ENCODE data around the gene ZNF45.
"Not testable (repeated sequence)": the region's sequence is repeated elsewhere in the genome, so short reads cannot be mapped to it uniquely, and the experiment has no call there.

Gene ZNF45

GRCh38 chr19:43910884-43911283, 24.2 kb downstream of the ZNF45 start:
- DNase-seq (ENCODE audit: low read depth), result no peak

DNA sequence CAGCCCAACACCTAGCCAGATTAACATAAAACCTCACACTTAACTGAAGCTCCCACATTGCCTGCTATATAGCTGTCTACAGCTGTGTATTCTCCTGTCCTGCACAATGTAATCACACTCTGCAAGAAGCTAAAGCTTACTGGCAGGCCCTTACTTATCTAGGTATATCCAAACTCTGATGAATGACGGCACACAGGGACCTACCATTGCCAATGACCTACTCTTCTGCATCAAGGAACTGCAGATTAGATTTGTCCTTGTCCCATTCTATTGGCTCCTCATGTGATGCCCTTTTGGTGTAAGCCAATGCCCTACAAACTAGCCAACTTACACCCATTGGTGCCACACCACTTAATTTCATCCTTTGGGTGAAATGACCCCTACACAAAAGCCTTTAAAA, 26.4 kb downstream of the ZNF45 start:
- no peak for DNase-seq (ENCODE audit: low read depth)

- no peak for DNase-seq (ENCODE audit: low read depth)
Measured at GRCh38 chr19:43906774-43907173, 28.3 kb downstream of the ZNF45 start.

- no peak for DNase-seq (ENCODE audit: low read depth)
Measured at GRCh38 chr19:43905897-43906296, 29.2 kb downstream of the ZNF45 start.

GRCh38 chr19:43902399-43902798, 32.7 kb downstream of the ZNF45 start:
- DNase-seq (ENCODE audit: low read depth), result no peak

GRCh38 chr19:43901395-43902390, 33.4 kb downstream of the ZNF45 start:
- peak; percentile 25 for DNase-seq (ENCODE audit: low read depth)

DNA sequence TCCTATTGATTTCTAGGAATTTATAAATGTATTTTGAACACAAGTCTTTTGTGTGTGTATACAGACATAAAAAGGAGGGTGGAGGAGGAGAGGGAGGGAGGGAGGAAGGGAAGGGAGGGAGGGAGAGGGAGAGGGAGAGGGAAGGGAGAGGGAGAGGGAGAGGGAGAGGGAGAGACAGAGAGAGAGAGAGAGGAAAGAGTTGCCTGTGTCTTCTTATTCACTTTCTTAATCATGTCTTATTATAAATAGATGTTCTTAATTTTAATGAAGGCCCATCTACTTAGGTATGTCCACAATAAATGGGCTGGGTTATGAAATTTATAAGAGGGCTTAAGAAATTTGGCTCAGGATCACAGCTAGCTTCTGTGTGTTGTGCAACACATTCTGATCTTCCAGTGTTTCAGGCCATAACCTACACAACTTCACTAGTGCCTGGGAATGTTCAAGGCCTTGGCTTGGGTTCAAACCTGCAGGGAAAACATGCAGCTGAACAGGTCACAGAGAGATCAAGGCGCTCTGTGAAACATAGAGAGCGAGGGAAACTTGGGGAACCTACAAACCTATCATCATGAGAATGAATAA, 39.3 kb downstream of the ZNF45 start:
- DNase-seq (ENCODE audit: low read depth), result no peak

- DNase-seq (ENCODE audit: low read depth), result no peak
Measured at GRCh38 chr19:43883864-43884263, 51.2 kb downstream of the ZNF45 start, which contains the start of gene ZNF404. Gene ZNF404 (minus strand): TSS chr19:43883964.

DNA sequence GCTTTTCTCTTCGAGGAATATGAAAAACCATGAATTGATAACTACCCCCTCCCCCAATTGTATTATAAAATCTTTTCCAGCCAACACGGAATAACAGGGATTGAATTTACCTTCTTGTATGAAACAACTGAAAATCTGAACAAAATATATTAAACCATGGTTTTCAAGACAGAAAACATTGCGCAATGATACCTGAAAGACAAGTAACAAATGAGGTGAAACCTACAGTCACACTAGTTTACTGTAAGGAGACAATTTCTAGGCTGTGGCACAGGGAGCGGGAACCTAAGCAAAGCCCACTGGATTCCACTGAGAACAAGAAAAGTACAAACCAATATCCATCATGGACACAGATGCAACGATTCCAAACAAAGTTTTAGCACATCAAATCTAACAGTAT, 54.6 kb downstream of the ZNF45 start:
- DNase-seq (ENCODE audit: low read depth), result no peak

DNA sequence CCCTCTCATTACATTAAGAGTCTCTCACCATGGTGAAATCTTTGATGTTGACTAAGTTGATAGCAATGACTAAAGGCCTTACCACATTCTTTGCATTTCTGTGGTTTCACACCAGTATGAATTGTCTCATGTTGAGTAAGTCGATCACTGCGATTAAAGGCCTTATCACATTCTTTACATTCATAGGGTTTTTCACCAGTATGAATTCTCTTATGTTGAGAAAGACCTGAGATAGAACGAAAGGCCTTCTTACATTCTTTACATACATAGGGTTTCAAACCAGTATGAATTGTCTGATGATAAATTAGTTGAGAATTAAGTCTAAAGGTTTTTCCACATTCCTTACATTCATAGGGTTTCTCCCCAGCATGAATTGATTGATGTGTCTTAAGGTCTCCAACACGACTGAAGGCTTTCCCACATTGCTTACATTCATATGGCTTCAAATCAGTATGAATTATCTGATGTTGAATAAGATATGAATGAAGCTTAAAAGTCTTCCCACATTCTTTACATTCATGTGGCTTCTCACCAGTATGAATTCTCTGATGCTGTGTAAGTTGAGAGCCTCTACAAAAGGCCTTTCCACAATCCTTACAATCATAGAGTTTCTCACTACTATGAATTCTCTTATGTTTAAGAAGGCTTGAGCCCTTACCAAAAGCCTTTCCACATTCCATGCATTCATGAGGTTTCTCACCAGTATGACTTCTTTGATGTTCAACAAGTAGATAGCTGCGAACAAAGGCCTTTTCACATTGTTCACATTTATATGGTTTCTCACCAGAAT, 62.3 kb downstream of the ZNF45 start:
- no peak for DNase-seq (ENCODE audit: low read depth)

- DNase-seq (ENCODE audit: low read depth), result not testable (repeated sequence)
Measured at GRCh38 chr19:43866923-43867322, 68.2 kb downstream of the ZNF45 start.
